WTC11 (cell line): Measurements from ENCODE around the gene ST6GALNAC3. TPM values are rescaled to one million over a fixed set of nuclear protein-coding genes. Genes with fewer than 3 reads are reported as not detected.
"Not testable (repeated sequence)": the region's sequence is repeated elsewhere in the genome, so short reads cannot be mapped to it uniquely, and the experiment has no call there.

Experiments used
- ATAC-seq: fragments of 200-7000 bp; cut with Tn5 transposase; 2 replicates; pipeline ENCODE4 v1.10.0; 2021; ENCODE audit warnings: mild to moderate bottlenecking, moderate library complexity
- CTCF ChIA-PET: fragments of 300-600 bp; sonication (Branson Sonifier 250); formaldehyde crosslinking; loops from one replicate; lab custom pipeline; 2021; ENCODE audit warnings: antibody characterized with exemption; lab: Charles Lee
- POLR2A ChIA-PET: fragments of 350-600 bp; sonication (Branson Sonifier 250); formaldehyde crosslinking; loops from one replicate; lab custom pipeline; 2021; ENCODE audit warnings: antibody characterized with exemption; lab: Charles Lee
- DNase-seq: peaks from one replicate; pipeline ENCODE4 v3.0.0; 2021; ENCODE audit warnings: low spot score
- H3K27ac Mint-ChIP-seq: 2 replicates; pipeline ENCODE4 v1.8.0; 2021; ENCODE audit warnings: mixed read lengths
- H3K27me3 Mint-ChIP-seq: 2 replicates; pipeline ENCODE4 v1.8.0; 2021; ENCODE audit warnings: low read depth, mild to moderate bottlenecking, moderate library complexity, mixed read lengths
- H3K36me3 Mint-ChIP-seq: 2 replicates; pipeline ENCODE4 v1.8.0; 2021; ENCODE audit warnings: mixed read lengths
- H3K4me1 Mint-ChIP-seq: 2 replicates; pipeline ENCODE4 v1.8.0; 2022; ENCODE audit warnings: mixed read lengths
- H3K4me3 Mint-ChIP-seq: 2 replicates; pipeline ENCODE4 v1.8.0; 2021; ENCODE audit warnings: mild to moderate bottlenecking, moderate library complexity, mixed read lengths
- H3K9me3 Mint-ChIP-seq: 2 replicates; pipeline ENCODE4 v1.8.0; 2021; ENCODE audit warnings: mixed read lengths
- AFF4 ChIP-seq: sonication (generic); formaldehyde crosslinking; IDR thresholded peaks from 2 replicates; pipeline ENCODE4 v1.8.1; 2023; ENCODE audit warnings: mild to moderate bottlenecking, missing genetic modification reagents, borderline replicate concordance
- CTCF ChIP-seq: fragments of 200-600 bp; IDR thresholded peaks from 2 replicates; pipeline ENCODE4 v1.8.0; 2022; ENCODE audit warnings: antibody characterized with exemption
- E2F1 ChIP-seq: sonication (generic); formaldehyde crosslinking; IDR thresholded peaks from 2 replicates; pipeline ENCODE4 v1.8.0; 2022; ENCODE audit warnings: mild to moderate bottlenecking, missing genetic modification reagents
- ERG ChIP-seq: fragments of 250-450 bp; sonication (Bioruptor Pico); IDR thresholded peaks from 2 replicates; pipeline ENCODE4 v1.8.0; 2021; ENCODE audit warnings: mild to moderate bottlenecking
- GRHL2 ChIP-seq: fragments of 250-450 bp; sonication (Bioruptor Pico); IDR thresholded peaks from 2 replicates; pipeline ENCODE4 v1.8.0; 2022; ENCODE audit warnings: mild to moderate bottlenecking, moderate library complexity; ENCODE audit not compliant: insufficient replicate concordance, severe bottlenecking
- IRF2 ChIP-seq: sonication (generic); formaldehyde crosslinking; IDR thresholded peaks from 2 replicates; pipeline ENCODE4 v1.8.0; 2022; ENCODE audit warnings: low read depth, missing genetic modification reagents, borderline replicate concordance
- KAT7 ChIP-seq: sonication (generic); formaldehyde crosslinking; IDR thresholded peaks from 2 replicates; pipeline ENCODE4 v1.8.1; 2023; ENCODE audit warnings: missing genetic modification reagents, mild to moderate bottlenecking, borderline replicate concordance
- NFE2L1 ChIP-seq: sonication (generic); formaldehyde crosslinking; IDR thresholded peaks from 2 replicates; pipeline ENCODE4 v1.8.1; 2023; ENCODE audit warnings: missing genetic modification reagents
- NR1H2 ChIP-seq: sonication (generic); formaldehyde crosslinking; IDR thresholded peaks from 2 replicates; pipeline ENCODE4 v1.9.0; 2021; ENCODE audit warnings: mild to moderate bottlenecking, moderate library complexity, missing genetic modification reagents
- NR3C1 ChIP-seq: sonication (generic); formaldehyde crosslinking; conservative IDR thresholded peaks from 2 replicates; pipeline ENCODE4 v1.8.1; 2023; ENCODE audit warnings: low read depth, mild to moderate bottlenecking, missing genetic modification reagents
- SOX15 ChIP-seq: fragments of 250-450 bp; sonication (Bioruptor Pico); IDR thresholded peaks from 2 replicates; pipeline ENCODE4 v1.9.0; 2021; ENCODE audit warnings: mild to moderate bottlenecking
- TCF7 ChIP-seq: sonication (generic); formaldehyde crosslinking; IDR thresholded peaks from 2 replicates; pipeline ENCODE4 v1.8.0; 2022; ENCODE audit warnings: mild to moderate bottlenecking, low read depth, missing genetic modification reagents, moderate library complexity
- TEAD1 ChIP-seq: sonication (generic); formaldehyde crosslinking; IDR thresholded peaks from 2 replicates; pipeline ENCODE4 v1.8.0; 2022; ENCODE audit warnings: mild to moderate bottlenecking, missing genetic modification reagents
- ZNF138 ChIP-seq: sonication (generic); formaldehyde crosslinking; conservative IDR thresholded peaks from 2 replicates; pipeline ENCODE4 v1.8.1; 2022; ENCODE audit warnings: mild to moderate bottlenecking, moderate library complexity, missing genetic modification reagents
- ZNF219 ChIP-seq: sonication (generic); formaldehyde crosslinking; IDR thresholded peaks from 2 replicates; pipeline ENCODE4 v1.8.0; 2023; ENCODE audit warnings: missing genetic modification reagents, mild to moderate bottlenecking, borderline replicate concordance
- ZNF263 ChIP-seq: sonication (generic); formaldehyde crosslinking; IDR thresholded peaks from 2 replicates; pipeline ENCODE4 v1.8.1; 2022; ENCODE audit warnings: low read depth, mild to moderate bottlenecking, moderate library complexity, missing genetic modification reagents
- ZNF396 ChIP-seq: fragments of 250-450 bp; sonication (Bioruptor Pico); IDR thresholded peaks from 2 replicates; pipeline ENCODE4 v1.8.0; 2021; ENCODE audit warnings: mild to moderate bottlenecking, moderate library complexity, borderline replicate concordance
- ZNF512 ChIP-seq: sonication (generic); formaldehyde crosslinking; IDR thresholded peaks from 2 replicates; pipeline ENCODE4 v1.8.1; 2022; ENCODE audit warnings: missing genetic modification reagents, borderline replicate concordance
- total RNA-seq: library from RNA; stranded (reverse); gene quantifications from 3 replicates; pipeline ENCODE4 v1.2.3, GENCODE V29; 2021
- TF ChIP-seq, protein P1 (sequence below): sonication (generic); formaldehyde crosslinking; IDR thresholded peaks from 2 replicates; pipeline ENCODE4 v1.8.1; 2022; ENCODE audit warnings: low read depth, missing genetic modification reagents, borderline replicate concordance

ST6GALNAC3 gene
- total RNA-seq, 1 experiment from 2014 or later = 11.9 TPM

- TF ChIP-seq AFF4 (CRISPR knock-in tag) (no peak), ZNF512 (CRISPR knock-in tag) (no peak), IRF2 (CRISPR knock-in tag) (no peak), ZNF396 (CRISPR knock-in tag) (no peak), NR3C1 (CRISPR knock-in tag) (no peak)
Measured at GRCh38 chr1:76340056-76340455, 265.5 kb downstream of the ST6GALNAC3 start (continued).

GRCh38 chr1:76341816-76342215 lies 267.3 kb downstream of the ST6GALNAC3 start:
- DNase-seq, POLR2A ChIA-PET, H3K9me3 Mint-ChIP-seq, H3K36me3 Mint-ChIP-seq, H3K4me1 Mint-ChIP-seq, H3K27me3 Mint-ChIP-seq, ATAC-seq, H3K27ac Mint-ChIP-seq, H3K4me3 Mint-ChIP-seq, CTCF ChIA-PET: not testable (repeated sequence)

DNA sequence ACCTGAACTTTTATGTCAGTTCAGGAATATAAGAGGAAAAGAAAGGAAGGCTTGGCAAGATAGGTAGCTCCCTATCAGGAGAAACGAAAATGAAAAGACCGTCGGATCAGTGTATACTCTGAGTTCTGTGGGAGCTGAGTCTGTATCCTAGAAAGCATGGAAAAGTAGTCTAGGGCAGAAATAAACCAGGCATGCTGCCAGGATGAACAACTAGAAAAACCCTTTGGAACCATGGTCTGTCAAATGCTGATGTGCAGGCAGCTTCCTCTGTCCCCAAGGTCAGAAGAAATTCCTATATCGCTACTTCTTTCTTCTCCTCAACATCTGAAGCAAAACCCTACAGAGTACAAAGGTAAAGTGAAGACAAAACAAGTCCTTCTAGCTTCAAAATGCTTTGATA lies 268.8 kb downstream of the ST6GALNAC3 start:
- no peak for DNase-seq
- Mint-ChIP-seq H3K9me3 (peaks cover 7% of the 10 kb centered on the region), H3K4me3 (no peak overlapping the region), H3K27ac (no peak overlapping the region), H3K27me3 (no peaks in the 10 kb centered on the region), H3K4me1 (no peaks in the 10 kb centered on the region), H3K36me3 (peaks cover 6% of the 10 kb centered on the region)
- TF ChIP-seq NFE2L1 (CRISPR knock-in tag) (no peak), ZNF263 (CRISPR knock-in tag) (no peak), ERG (CRISPR knock-in tag) (no peak), E2F1 (CRISPR knock-in tag) (no peak), ZNF138 (CRISPR knock-in tag) (no peak), NR1H2 (CRISPR knock-in tag) (no peak), CTCF (no peak), TEAD1 (CRISPR knock-in tag) (no peak), KAT7 (no peak), SOX15 (CRISPR knock-in tag) (no peak), ZNF219 (no peak), TCF7 (no peak), GRHL2 (CRISPR knock-in tag) (no peak)
- TF ChIP-seq, protein P1, sequence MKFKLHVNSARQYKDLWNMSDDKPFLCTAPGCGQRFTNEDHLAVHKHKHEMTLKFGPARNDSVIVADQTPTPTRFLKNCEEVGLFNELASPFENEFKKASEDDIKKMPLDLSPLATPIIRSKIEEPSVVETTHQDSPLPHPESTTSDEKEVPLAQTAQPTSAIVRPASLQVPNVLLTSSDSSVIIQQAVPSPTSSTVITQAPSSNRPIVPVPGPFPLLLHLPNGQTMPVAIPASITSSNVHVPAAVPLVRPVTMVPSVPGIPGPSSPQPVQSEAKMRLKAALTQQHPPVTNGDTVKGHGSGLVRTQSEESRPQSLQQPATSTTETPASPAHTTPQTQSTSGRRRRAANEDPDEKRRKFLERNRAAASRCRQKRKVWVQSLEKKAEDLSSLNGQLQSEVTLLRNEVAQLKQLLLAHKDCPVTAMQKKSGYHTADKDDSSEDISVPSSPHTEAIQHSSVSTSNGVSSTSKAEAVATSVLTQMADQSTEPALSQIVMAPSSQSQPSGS (CRISPR knock-in tag) = no peak
- ChIA-PET CTCF (interaction anchor here (1.1 kb wide), 1 partner anchor 189 kb away, joined by 3 read pairs; no protein-coding TSS in a partner anchor), POLR2A (no interaction called here)
- ATAC-seq = no peak
